Gastrocnemius medialis (tissue), 4 donors: ENCODE data around the gene KCNQ5.

Source experiments
- POLR2A ChIP-seq, 2 donors: fragments of 450-650 bp; IDR thresholded peaks; one replicate each; pipeline ENCODE4 v1.6.1; 2017; ENCODE audit warnings: antibody characterized with exemption in 2 of 2, mild to moderate bottlenecking in 2 of 2, moderate library complexity in 2 of 2
- TF ChIP-seq, protein P1 (sequence below), 5 experiments: fragments of 450-650 bp in 3 of 5; fragments of 200-600 bp in 2 of 5; sonication (generic) in 2 of 5; IDR thresholded peaks in 4 of 5; conservative IDR thresholded peaks in 1 of 5; 1 replicate in 4 of 5; 2 replicates in 1 of 5; pipeline ENCODE4 v1.5.1; 2016 to 2019; ENCODE audit warnings: antibody characterized with exemption in 5 of 5, mild to moderate bottlenecking in 3 of 5, moderate library complexity in 3 of 5

- TF ChIP-seq, protein P1, sequence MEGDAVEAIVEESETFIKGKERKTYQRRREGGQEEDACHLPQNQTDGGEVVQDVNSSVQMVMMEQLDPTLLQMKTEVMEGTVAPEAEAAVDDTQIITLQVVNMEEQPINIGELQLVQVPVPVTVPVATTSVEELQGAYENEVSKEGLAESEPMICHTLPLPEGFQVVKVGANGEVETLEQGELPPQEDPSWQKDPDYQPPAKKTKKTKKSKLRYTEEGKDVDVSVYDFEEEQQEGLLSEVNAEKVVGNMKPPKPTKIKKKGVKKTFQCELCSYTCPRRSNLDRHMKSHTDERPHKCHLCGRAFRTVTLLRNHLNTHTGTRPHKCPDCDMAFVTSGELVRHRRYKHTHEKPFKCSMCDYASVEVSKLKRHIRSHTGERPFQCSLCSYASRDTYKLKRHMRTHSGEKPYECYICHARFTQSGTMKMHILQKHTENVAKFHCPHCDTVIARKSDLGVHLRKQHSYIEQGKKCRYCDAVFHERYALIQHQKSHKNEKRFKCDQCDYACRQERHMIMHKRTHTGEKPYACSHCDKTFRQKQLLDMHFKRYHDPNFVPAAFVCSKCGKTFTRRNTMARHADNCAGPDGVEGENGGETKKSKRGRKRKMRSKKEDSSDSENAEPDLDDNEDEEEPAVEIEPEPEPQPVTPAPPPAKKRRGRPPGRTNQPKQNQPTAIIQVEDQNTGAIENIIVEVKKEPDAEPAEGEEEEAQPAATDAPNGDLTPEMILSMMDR (IDR thresholded peaks at IDR 0.05 in 4 of 5, conservative IDR thresholded peaks at IDR 0.05 in 1 of 5), result no peak
- TF ChIP-seq POLR2A (IDR thresholded peaks at IDR 0.05), result no peak
Observed at GRCh38 chr6:72755752-72756151, 133.9 kb downstream of the KCNQ5 start.
